GM23338 (cell line): ENCODE results near the gene C18orf32. TPM values are rescaled to one million over a fixed set of nuclear protein-coding genes. Genes with fewer than 3 reads are reported as not detected.
A peak's percentile ranks its signal among the peaks of the same experiment; 100 is the strongest.
"Not testable (repeated sequence)": the region's sequence is repeated elsewhere in the genome, so short reads cannot be mapped to it uniquely, and the experiment has no call there.

Experiments used
- ATAC-seq: fragments of 200-7000 bp; cut with Tn5 transposase; 3 replicates; pipeline ENCODE4 v1.9.1; 2020
- DNase-seq: peaks from one replicate; pipeline ENCODE4 v3.0.0-alpha.2; 2015; ENCODE audit warnings: low spot score
- H2AFZ ChIP-seq: fragments of 200-600 bp; sonication (generic); 2 replicates; pipeline ENCODE4 v1.8.0; 2016; ENCODE audit warnings: antibody characterized with exemption, mild to moderate bottlenecking, moderate library complexity
- H3F3A ChIP-seq: fragments of 200-600 bp; sonication (generic); replicated peaks from 2 replicates; pipeline ENCODE4 v1.8.0; 2017; ENCODE audit warnings: antibody characterized with exemption, mixed run types, low read depth
- H3K27ac ChIP-seq: fragments of 200-600 bp; sonication (generic); 2 replicates; pipeline ENCODE4 v1.6.1; 2016; ENCODE audit warnings: low read depth
- H3K27me3 ChIP-seq: fragments of 200-600 bp; sonication (generic); 2 replicates; pipeline ENCODE4 v1.8.0; 2016; ENCODE audit warnings: mild to moderate bottlenecking, mixed run types, moderate library complexity; ENCODE audit not compliant: insufficient read depth
- H3K36me3 ChIP-seq: fragments of 200-600 bp; sonication (generic); 2 replicates; pipeline ENCODE4 v1.8.0; 2016; ENCODE audit warnings: mild to moderate bottlenecking; ENCODE audit not compliant: insufficient read depth
- H3K4me1 ChIP-seq: fragments of 200-600 bp; sonication (generic); 2 replicates; pipeline ENCODE4 v1.8.0; 2016; ENCODE audit warnings: mild to moderate bottlenecking, moderate library complexity; ENCODE audit not compliant: insufficient read depth
- H3K4me2 ChIP-seq: fragments of 200-600 bp; sonication (generic); 2 replicates; pipeline ENCODE4 v1.7.1; 2017; ENCODE audit warnings: mixed run types
- H3K4me3 ChIP-seq: fragments of 200-600 bp; sonication (generic); 2 replicates; pipeline ENCODE4 v1.6.1; 2016; ENCODE audit warnings: mixed run types
- H3K79me2 ChIP-seq: fragments of 200-600 bp; sonication (generic); replicated peaks from 2 replicates; pipeline ENCODE4 v1.8.0; 2017; ENCODE audit warnings: mild to moderate bottlenecking; ENCODE audit not compliant: insufficient read depth
- H3K9me2 ChIP-seq: fragments of 200-600 bp; sonication (generic); 2 replicates; pipeline ENCODE4 v1.8.0; 2017; ENCODE audit not compliant: insufficient read depth
- H4K20me1 ChIP-seq: fragments of 200-600 bp; sonication (generic); replicated peaks from 2 replicates; pipeline ENCODE4 v1.8.0; 2017; ENCODE audit warnings: mild to moderate bottlenecking; ENCODE audit not compliant: insufficient read depth
- H3K27ac Mint-ChIP-seq: 2 replicates; pipeline ENCODE4 v1.8.0; 2020; ENCODE audit warnings: inconsistent platforms, mild to moderate bottlenecking, moderate library complexity, mixed read lengths
- H3K27me3 Mint-ChIP-seq: 3 replicates; pipeline ENCODE4 v1.8.0; 2022; ENCODE audit warnings: low read depth, mild to moderate bottlenecking, moderate library complexity, mixed read lengths, inconsistent platforms; ENCODE audit not compliant: insufficient read depth, poor library complexity
- H3K36me3 Mint-ChIP-seq: 3 replicates; pipeline ENCODE4 v1.8.0; 2021; ENCODE audit warnings: low read depth, mild to moderate bottlenecking, inconsistent platforms, moderate library complexity, mixed read lengths
- H3K4me1 Mint-ChIP-seq: 3 replicates; pipeline ENCODE4 v1.8.0; 2020; ENCODE audit warnings: mild to moderate bottlenecking, inconsistent platforms, mixed read lengths
- H3K4me3 Mint-ChIP-seq: 3 replicates; pipeline ENCODE4 v1.8.0; 2021; ENCODE audit warnings: moderate library complexity, mild to moderate bottlenecking, inconsistent platforms, mixed read lengths
- H3K9me3 Mint-ChIP-seq: 3 replicates; pipeline ENCODE4 v1.8.0; 2020; ENCODE audit warnings: moderate library complexity, mild to moderate bottlenecking, inconsistent platforms, mixed read lengths
- CTCF ChIP-seq, 2 experiments: fragments of 200-600 bp in 1 of 2; sonication (generic) in 1 of 2; conservative IDR thresholded peaks; 2 replicates each; pipeline versions ENCODE4 v1.5.1 to v1.6.1; 2016 to 2017; ENCODE audit warnings: antibody characterized with exemption in 2 of 2, low read depth in 2 of 2, mild to moderate bottlenecking in 2 of 2, moderate library complexity in 1 of 2
- EZH2 ChIP-seq: fragments of 200-600 bp; sonication (generic); IDR thresholded peaks from one replicate; pipeline ENCODE4 v1.8.0; 2017; ENCODE audit warnings: antibody characterized with exemption, mild to moderate bottlenecking, low read depth; ENCODE audit not compliant: unreplicated experiment
- REST ChIP-seq: IDR thresholded peaks from one replicate; pipeline ENCODE4 v1.6.1; 2018; ENCODE audit warnings: antibody characterized with exemption; ENCODE audit not compliant: unreplicated experiment
- STAT1 ChIP-seq: IDR thresholded peaks from one replicate; pipeline ENCODE4 v1.6.1; 2016; ENCODE audit warnings: antibody characterized with exemption; ENCODE audit not compliant: unreplicated experiment
- ZNF114 ChIP-seq: fragments of 250-450 bp; sonication (Bioruptor Pico); IDR thresholded peaks from 2 replicates; pipeline ENCODE4 v1.5.0; 2020; ENCODE audit warnings: mild to moderate bottlenecking, moderate library complexity
- ZNF462 ChIP-seq: fragments of 250-450 bp; sonication (Bioruptor Pico); IDR thresholded peaks from 2 replicates; pipeline ENCODE4 v1.5.0; 2020; ENCODE audit warnings: mild to moderate bottlenecking, moderate library complexity
- polyA plus RNA-seq: library from polyadenylated mRNA; unstranded; fragments of >200 nt; fragmentation: Nextera tagmentation; extraction: Ambion mirVana; gene quantifications from 2 replicates; pipeline ENCODE4 v1.2.1, GENCODE V29; 2016
- total RNA-seq: library from RNA; depleted of rRNA; stranded (reverse); fragments of >200 nt; shearing (Covaris generic); gene quantifications from 2 replicates; pipeline ENCODE4 v1.2.3, GENCODE V29; 2014

The C18orf32 gene
- total and polyA plus RNA-seq, 2 experiments from 2014 or later, result 25.3 to 72.4 TPM

DNA sequence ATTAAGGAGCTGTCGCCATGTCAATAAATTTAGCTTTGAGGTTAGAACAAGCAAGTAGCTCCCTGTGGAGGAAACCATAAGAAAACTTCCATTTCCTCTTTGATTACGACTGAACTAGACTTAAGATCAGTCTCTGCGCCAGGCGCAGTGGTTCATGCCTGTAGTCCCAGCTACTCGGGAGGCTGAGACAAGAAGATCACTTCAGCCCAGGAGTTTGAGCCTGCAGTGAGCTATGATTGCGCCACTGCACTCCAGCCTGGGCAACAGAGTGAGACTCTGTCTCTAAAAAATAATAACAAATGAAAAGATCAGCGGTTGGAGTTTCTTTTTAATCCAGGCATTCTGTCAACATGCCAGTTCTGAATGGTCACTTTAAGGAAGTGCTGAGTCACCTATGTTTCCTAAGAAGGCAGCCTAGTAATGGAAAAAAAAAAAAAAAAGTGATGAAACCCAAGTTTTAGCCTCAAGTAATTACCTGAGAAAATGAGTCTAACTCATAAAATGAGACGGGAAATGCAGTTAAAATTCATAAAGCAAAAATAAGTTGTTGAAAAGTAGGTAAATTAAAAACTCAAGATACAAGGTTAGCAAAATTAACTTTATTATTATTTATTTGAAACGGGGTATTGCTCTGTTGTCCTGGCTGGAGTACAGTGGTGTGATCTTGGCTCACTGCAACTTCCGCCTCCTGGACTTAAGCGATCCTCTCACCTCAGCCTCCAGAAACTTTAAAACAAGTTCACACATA, 10.2 kb downstream of the C18orf32 start:
- peaks cover 7% of the 10 kb centered on the region for H3K36me3 ChIP-seq
- DNase-seq (peak; percentile 4), ATAC-seq (no peak)
- Mint-ChIP-seq H3K9me3 (no peaks in the 10 kb centered on the region), H3K27me3 (peaks cover 2% of the 10 kb centered on the region), H3K4me3 (no peak overlapping the region), H3K27ac (peak overlapping the region; percentile 91), H3K36me3 (peaks cover 18% of the 10 kb centered on the region), H3K4me1 (peaks cover 6% of the 10 kb centered on the region; the same call in 2 of the 3 replicates)
- TF ChIP-seq ZNF114 (CRISPR knock-in tag) (no peak), CTCF (conservative IDR thresholded peaks at IDR 0.05; ENCODE audit: low read depth in 2 of 2) (no peak), ZNF462 (CRISPR knock-in tag) (no peak), REST (no peak), EZH2 (no peak), STAT1 (no peak)
- H3K4me3 ChIP-seq, result no peak overlapping the region
- H3K79me2 ChIP-seq, result no peaks in the 10 kb centered on the region
- H3F3A ChIP-seq, result no peaks in the 10 kb centered on the region
- H3K27me3 ChIP-seq, result no peaks in the 10 kb centered on the region
- H3K4me2 ChIP-seq, result no peak overlapping the region
- H4K20me1 ChIP-seq, result no peaks in the 10 kb centered on the region; the same call in 1 of the 2 replicates
- H3K27ac ChIP-seq, result 0 out of 2 replicates have a peak overlapping the region, but pooled peaks have one; percentile 7
- no peaks in the 10 kb centered on the region for H3K4me1 ChIP-seq
- H3K9me2 ChIP-seq, result no peaks in the 10 kb centered on the region
- H2AFZ ChIP-seq, result no peak overlapping the region

GRCh38 chr18:49474935-49475334, 12.1 kb downstream of the C18orf32 start:
- H3K9me2 ChIP-seq, H3K79me2 ChIP-seq, H3K27me3 ChIP-seq, DNase-seq, H3K27ac Mint-ChIP-seq, H4K20me1 ChIP-seq, H3K4me1 Mint-ChIP-seq, H2AFZ ChIP-seq, H3K4me3 Mint-ChIP-seq, H3K4me1 ChIP-seq, H3K36me3 ChIP-seq, H3K36me3 Mint-ChIP-seq, H3K9me3 Mint-ChIP-seq, H3K27ac ChIP-seq, H3K27me3 Mint-ChIP-seq, H3K4me2 ChIP-seq, H3F3A ChIP-seq, H3K4me3 ChIP-seq, ATAC-seq: not testable (repeated sequence)
